Liver (tissue), 9 donors: ENCODE measurements around the gene PLPPR5. TPM values are rescaled to one million over a fixed set of nuclear protein-coding genes. Genes with fewer than 3 reads are reported as not detected.

Source experiments
- DNase-seq: peaks from one replicate; pipeline ENCODE4 v3.0.0-alpha.2; 2017; ENCODE audit warnings: low spot score
- H3K27ac ChIP-seq, 2 donors: one replicate each; pipeline ENCODE4 v1.7.0; 2013; ENCODE audit warnings: inconsistent platforms in 2 of 2, low read length in 2 of 2, control low read depth in 1 of 2, low read depth in 1 of 2, mild to moderate bottlenecking in 1 of 2
- H3K27me3 ChIP-seq, 4 donors: one replicate each; pipeline versions ENCODE4 v1.6.1 to v1.7.0; 2013; ENCODE audit warnings: low read length in 3 of 4, inconsistent platforms in 1 of 4, mild to moderate bottlenecking in 1 of 4, moderate library complexity in 1 of 4; ENCODE audit not compliant: control insufficient read depth in 4 of 4, insufficient read depth in 4 of 4
- H3K36me3 ChIP-seq, 4 donors: one replicate each; pipeline versions ENCODE4 v1.6.1 to v1.7.0; 2013; ENCODE audit warnings: low read length in 3 of 4, mild to moderate bottlenecking in 3 of 4, low read depth in 1 of 4, moderate library complexity in 1 of 4; ENCODE audit not compliant: control insufficient read depth in 4 of 4, insufficient read depth in 3 of 4
- H3K4me1 ChIP-seq, 4 donors: one replicate each; pipeline versions ENCODE4 v1.6.1 to v1.7.0; 2013; ENCODE audit warnings: low read length in 3 of 4, mild to moderate bottlenecking in 3 of 4, moderate library complexity in 1 of 4; ENCODE audit not compliant: control insufficient read depth in 4 of 4, insufficient read depth in 4 of 4
- H3K4me3 ChIP-seq, 3 donors: one replicate each; pipeline versions ENCODE4 v1.6.1 to v1.7.0; 2013; ENCODE audit warnings: low read length in 3 of 3, control low read depth in 1 of 3, low read depth in 1 of 3, mild to moderate bottlenecking in 1 of 3
- H3K9ac ChIP-seq, 2 donors: one replicate each; pipeline ENCODE4 v1.7.0; 2013; ENCODE audit warnings: low read length in 2 of 2, mild to moderate bottlenecking in 2 of 2, moderate library complexity in 2 of 2, control low read depth in 1 of 2, low read depth in 1 of 2
- H3K9me3 ChIP-seq, 4 donors: one replicate each; pipeline versions ENCODE4 v1.6.1 to v1.7.0; 2013; ENCODE audit warnings: low read length in 3 of 4; ENCODE audit not compliant: control insufficient read depth in 4 of 4
- CTCF ChIP-seq: fragments of 150-350 bp; IDR thresholded peaks from 2 replicates; pipeline ENCODE4 v1.5.1; 2017; ENCODE audit warnings: improper control_type of control experiment, low read depth, low read length; ENCODE audit not compliant: missing input control
- EGR1 ChIP-seq, 2 donors: IDR thresholded peaks; 2 replicates each; pipeline ENCODE4 v1.6.1; 2016 to 2018; ENCODE audit warnings: antibody characterized with exemption in 2 of 2, low read depth in 2 of 2
- FOXA1 ChIP-seq: IDR thresholded peaks from 2 replicates; pipeline ENCODE4 v1.6.1; 2016; ENCODE audit warnings: antibody characterized with exemption
- FOXA2 ChIP-seq: IDR thresholded peaks from 2 replicates; pipeline ENCODE4 v1.6.1; 2016; ENCODE audit warnings: antibody characterized with exemption
- GABPA ChIP-seq, 2 donors: IDR thresholded peaks in 1 of 2; conservative IDR thresholded peaks in 1 of 2; 2 replicates each; pipeline ENCODE4 v1.6.1; 2016; ENCODE audit warnings: antibody characterized with exemption in 2 of 2, mild to moderate bottlenecking in 1 of 2, moderate library complexity in 1 of 2
- HNF4A ChIP-seq, 2 donors: conservative IDR thresholded peaks; 2 replicates each; pipeline ENCODE4 v1.6.1; 2016; ENCODE audit warnings: antibody characterized with exemption in 2 of 2, mild to moderate bottlenecking in 2 of 2
- HNF4G ChIP-seq: IDR thresholded peaks from 2 replicates; pipeline ENCODE4 v1.6.1; 2016; ENCODE audit warnings: antibody characterized with exemption
- JUND ChIP-seq, 2 donors: IDR thresholded peaks; 2 replicates each; pipeline ENCODE4 v1.6.1; 2016; ENCODE audit warnings: antibody characterized with exemption in 2 of 2
- MAX ChIP-seq: IDR thresholded peaks from 2 replicates; pipeline ENCODE4 v1.6.1; 2016; ENCODE audit warnings: antibody characterized with exemption
- NR2F2 ChIP-seq: IDR thresholded peaks from 2 replicates; pipeline ENCODE4 v1.6.1; 2016; ENCODE audit warnings: antibody characterized with exemption
- RAD21 ChIP-seq, 2 donors: IDR thresholded peaks; 2 replicates each; pipeline ENCODE4 v1.6.1; 2016; ENCODE audit warnings: antibody characterized with exemption in 2 of 2, mild to moderate bottlenecking in 2 of 2
- REST ChIP-seq: IDR thresholded peaks from 2 replicates; pipeline ENCODE4 v1.6.1; 2016; ENCODE audit warnings: antibody characterized with exemption, mild to moderate bottlenecking
- RXRA ChIP-seq, 2 donors: IDR thresholded peaks; 2 replicates each; pipeline ENCODE4 v1.6.1; 2017 to 2018; ENCODE audit warnings: antibody characterized with exemption in 2 of 2, mild to moderate bottlenecking in 1 of 2
- SP1 ChIP-seq: IDR thresholded peaks from 2 replicates; pipeline ENCODE4 v1.6.1; 2018; ENCODE audit warnings: antibody characterized with exemption, mild to moderate bottlenecking
- TAF1 ChIP-seq: conservative IDR thresholded peaks from 2 replicates; pipeline ENCODE4 v1.6.1; 2016; ENCODE audit warnings: antibody characterized with exemption, mild to moderate bottlenecking
- YY1 ChIP-seq: IDR thresholded peaks from 2 replicates; pipeline ENCODE4 v1.6.1; 2016; ENCODE audit warnings: antibody characterized with exemption, mild to moderate bottlenecking
- ZBTB33 ChIP-seq: IDR thresholded peaks from 2 replicates; pipeline ENCODE4 v1.6.1; 2016; ENCODE audit warnings: antibody characterized with exemption
- WGBS: extraction: QIAGEN DNeasy Blood & Tissue Kit; methylation state at CpG from one replicate; pipeline ENCODE4 v1.1.7; 2013; 5-methylcytosine and 5-hydroxymethylcytosine counted together
- polyA plus RNA-seq, 2 donors: library from polyadenylated mRNA; stranded (reverse) in 1 of 2; unstranded in 1 of 2; fragments of 200-250 nt in 1 of 2; fragments of >200 nt in 1 of 2; fragmentation: Nextera tagmentation in 1 of 2; extraction: Ambion mirVana in 1 of 2; gene quantifications; one replicate each; pipeline versions ENCODE4 v1.2.1 to v1.2.3, GENCODE V29; 2013 to 2015
- total RNA-seq, 2 donors: library from RNA; depleted of rRNA; stranded (reverse); fragments of >200 nt; gene quantifications; one replicate each; pipeline ENCODE4 v1.2.3, GENCODE V29; 2014
- TF ChIP-seq, protein P1 (sequence below): IDR thresholded peaks from 2 replicates; pipeline ENCODE4 v1.6.1; 2016; ENCODE audit warnings: antibody characterized with exemption
- donor health status: healthy.
- donor health status: healthy.
- donor health status: healthy.
- donor health status: healthy.
- donor health status: healthy.

Gene PLPPR5
- total and polyA plus RNA-seq, 4 donors = not detected

DNA sequence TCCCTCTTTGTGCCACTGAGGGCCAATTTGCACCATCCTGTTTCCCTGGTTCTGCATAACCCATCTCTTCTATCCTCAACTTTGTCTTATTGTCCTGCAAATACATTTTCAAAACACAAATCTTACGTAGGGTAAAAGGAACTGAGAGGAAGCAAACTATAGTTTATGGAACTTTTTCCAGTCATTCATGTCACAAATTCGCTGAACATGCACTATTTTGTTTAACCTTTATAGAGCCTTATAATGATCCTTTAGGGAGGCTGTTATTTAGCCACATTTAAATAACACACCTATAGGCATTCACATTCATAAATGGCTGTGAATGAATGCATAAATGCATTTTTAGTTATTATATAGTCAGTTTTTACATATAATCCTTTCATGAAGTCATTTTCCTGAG, 85.0 kb downstream of the PLPPR5 start:
- WGBS = 86% methylated on average over 2 of the region's 2 CpGs
- TF ChIP-seq, protein P1, sequence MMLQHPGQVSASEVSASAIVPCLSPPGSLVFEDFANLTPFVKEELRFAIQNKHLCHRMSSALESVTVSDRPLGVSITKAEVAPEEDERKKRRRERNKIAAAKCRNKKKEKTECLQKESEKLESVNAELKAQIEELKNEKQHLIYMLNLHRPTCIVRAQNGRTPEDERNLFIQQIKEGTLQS = no peak
- no peak for TF ChIP-seq EGR1 (IDR thresholded peaks at IDR 0.05; ENCODE audit: low read depth in 2 of 2)
- no peak for TF ChIP-seq FOXA1
- no peak for TF ChIP-seq RXRA (IDR thresholded peaks at IDR 0.05)
- no peak for TF ChIP-seq ZBTB33
- no peak for TF ChIP-seq JUND (IDR thresholded peaks at IDR 0.05)
- no peak for TF ChIP-seq SP1
- TF ChIP-seq HNF4G = no peak
- TF ChIP-seq NR2F2 = no peak
- TF ChIP-seq HNF4A (conservative IDR thresholded peaks at IDR 0.05) = no peak
- no peak for TF ChIP-seq RAD21 (IDR thresholded peaks at IDR 0.05)
- no peak for TF ChIP-seq REST
- TF ChIP-seq GABPA (IDR thresholded peaks at IDR 0.05 in 1 of 2, conservative IDR thresholded peaks at IDR 0.05 in 1 of 2) = no peak
- TF ChIP-seq FOXA2 = no peak
- TF ChIP-seq CTCF = no peak
- TF ChIP-seq MAX = no peak
- no peak for TF ChIP-seq TAF1
- TF ChIP-seq YY1 = no peak
- H3K27me3 ChIP-seq = no peaks in the 10 kb centered on the region
- no peaks in the 10 kb centered on the region for H3K9me3 ChIP-seq
- no peaks in the 10 kb centered on the region for H3K4me1 ChIP-seq
- no peaks in the 10 kb centered on the region for H3K36me3 ChIP-seq
- DNase-seq = no peak
- no peak overlapping the region for H3K9ac ChIP-seq
- H3K27ac ChIP-seq = no peak overlapping the region
- H3K4me3 ChIP-seq = no peak overlapping the region

DNA sequence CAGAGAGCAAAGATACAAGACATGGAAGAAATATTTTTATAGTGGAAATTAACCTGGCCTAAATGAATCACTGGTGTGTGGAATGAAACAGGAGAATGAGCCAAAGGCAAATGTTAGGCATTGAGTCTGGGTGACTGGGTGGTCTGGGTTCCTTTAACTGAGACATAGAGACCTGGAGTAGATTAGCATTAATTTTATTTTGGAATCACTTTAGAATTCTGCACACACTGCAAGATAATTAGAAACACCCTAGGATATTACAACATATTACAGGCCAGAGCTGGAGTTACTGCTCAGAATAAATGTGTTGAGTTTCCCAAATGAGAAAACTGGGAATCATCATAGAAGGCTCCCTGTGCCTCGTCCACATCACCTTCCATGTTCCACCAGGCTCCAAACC, 85.5 kb downstream of the PLPPR5 start:
- H3K4me1 ChIP-seq = no peaks in the 10 kb centered on the region
- no peaks in the 10 kb centered on the region for H3K27me3 ChIP-seq
- H3K9me3 ChIP-seq = no peaks in the 10 kb centered on the region
- H3K27ac ChIP-seq = no peak overlapping the region
- DNase-seq = no peak
- H3K9ac ChIP-seq = no peak overlapping the region
- TF ChIP-seq SP1 (no peak), REST (no peak)
- 89% methylated on average over 1 of the region's 1 CpG for WGBS
- no peak overlapping the region for H3K4me3 ChIP-seq
- H3K36me3 ChIP-seq = no peaks in the 10 kb centered on the region
